Measurements from ENCODE around the gene SLC37A4. TPM values are rescaled to one million over a fixed set of nuclear protein-coding genes. Genes with fewer than 3 reads are reported as not detected.

Gene SLC37A4
- polyA plus RNA-seq, 1 of the 3 experiments (the other 2 are of a cell fraction), result 21.8 TPM

DNA sequence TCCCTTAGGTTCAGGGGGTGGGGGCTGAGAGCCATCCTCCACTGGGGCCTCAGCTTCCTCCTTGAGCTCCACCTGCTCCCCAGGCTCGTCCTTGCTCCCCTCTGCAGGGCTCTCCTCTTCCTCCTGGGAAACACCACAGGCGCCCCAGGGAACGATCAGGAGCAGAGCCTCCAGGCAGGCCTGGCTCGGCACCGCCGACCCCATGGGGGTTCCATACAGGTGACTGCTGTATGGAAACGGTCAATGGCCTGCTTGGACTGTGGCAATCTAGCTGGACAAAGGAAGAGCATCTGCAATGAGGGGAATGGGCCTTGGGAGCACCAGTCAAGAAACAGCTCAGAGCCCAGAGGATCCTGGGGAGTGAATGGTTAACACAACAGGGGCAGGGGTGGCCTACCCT lies 18.4 kb upstream of the SLC37A4 start:
- peaks cover 27 to 78% of the 10 kb centered on the region in 2 experiments for H3K36me3 ChIP-seq (replicated peaks in 1 of 2; ENCODE audit: control insufficient read depth in 1 of 2, insufficient read depth in 2 of 2, low read length in 1 of 2)
- no peak overlapping the region for H2AFZ ChIP-seq (ENCODE audit: low read depth)
- ChIA-PET CTCF (interaction anchor here (0.7 kb wide), 1 partner anchor 11 kb away, joined by 3 read pairs; no protein-coding TSS in a partner anchor), POLR2A (interaction anchor here (1.6 kb wide), 1 partner anchor 18 kb away, joined by 3 read pairs; no protein-coding TSS in a partner anchor)
- H3K4me2 ChIP-seq, result no peak overlapping the region
- TF ChIP-seq RCOR1 (IDR thresholded peaks at IDR 0.05; ENCODE audit: low read length) (no peak), RFX5 (IDR thresholded peaks at IDR 0.05; ENCODE audit: low read length) (no peak), ELF1 (IDR thresholded peaks at IDR 0.05) (no peak), MXI1 (IDR thresholded peaks at IDR 0.05; ENCODE audit: low read depth, low read length) (no peak)
- TF ChIP-seq, protein P1, sequence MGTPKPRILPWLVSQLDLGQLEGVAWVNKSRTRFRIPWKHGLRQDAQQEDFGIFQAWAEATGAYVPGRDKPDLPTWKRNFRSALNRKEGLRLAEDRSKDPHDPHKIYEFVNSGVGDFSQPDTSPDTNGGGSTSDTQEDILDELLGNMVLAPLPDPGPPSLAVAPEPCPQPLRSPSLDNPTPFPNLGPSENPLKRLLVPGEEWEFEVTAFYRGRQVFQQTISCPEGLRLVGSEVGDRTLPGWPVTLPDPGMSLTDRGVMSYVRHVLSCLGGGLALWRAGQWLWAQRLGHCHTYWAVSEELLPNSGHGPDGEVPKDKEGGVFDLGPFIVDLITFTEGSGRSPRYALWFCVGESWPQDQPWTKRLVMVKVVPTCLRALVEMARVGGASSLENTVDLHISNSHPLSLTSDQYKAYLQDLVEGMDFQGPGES (IDR thresholded peaks at IDR 0.05; ENCODE audit: low read depth, low read length), result no peak
- TF ChIP-seq, protein P2, sequence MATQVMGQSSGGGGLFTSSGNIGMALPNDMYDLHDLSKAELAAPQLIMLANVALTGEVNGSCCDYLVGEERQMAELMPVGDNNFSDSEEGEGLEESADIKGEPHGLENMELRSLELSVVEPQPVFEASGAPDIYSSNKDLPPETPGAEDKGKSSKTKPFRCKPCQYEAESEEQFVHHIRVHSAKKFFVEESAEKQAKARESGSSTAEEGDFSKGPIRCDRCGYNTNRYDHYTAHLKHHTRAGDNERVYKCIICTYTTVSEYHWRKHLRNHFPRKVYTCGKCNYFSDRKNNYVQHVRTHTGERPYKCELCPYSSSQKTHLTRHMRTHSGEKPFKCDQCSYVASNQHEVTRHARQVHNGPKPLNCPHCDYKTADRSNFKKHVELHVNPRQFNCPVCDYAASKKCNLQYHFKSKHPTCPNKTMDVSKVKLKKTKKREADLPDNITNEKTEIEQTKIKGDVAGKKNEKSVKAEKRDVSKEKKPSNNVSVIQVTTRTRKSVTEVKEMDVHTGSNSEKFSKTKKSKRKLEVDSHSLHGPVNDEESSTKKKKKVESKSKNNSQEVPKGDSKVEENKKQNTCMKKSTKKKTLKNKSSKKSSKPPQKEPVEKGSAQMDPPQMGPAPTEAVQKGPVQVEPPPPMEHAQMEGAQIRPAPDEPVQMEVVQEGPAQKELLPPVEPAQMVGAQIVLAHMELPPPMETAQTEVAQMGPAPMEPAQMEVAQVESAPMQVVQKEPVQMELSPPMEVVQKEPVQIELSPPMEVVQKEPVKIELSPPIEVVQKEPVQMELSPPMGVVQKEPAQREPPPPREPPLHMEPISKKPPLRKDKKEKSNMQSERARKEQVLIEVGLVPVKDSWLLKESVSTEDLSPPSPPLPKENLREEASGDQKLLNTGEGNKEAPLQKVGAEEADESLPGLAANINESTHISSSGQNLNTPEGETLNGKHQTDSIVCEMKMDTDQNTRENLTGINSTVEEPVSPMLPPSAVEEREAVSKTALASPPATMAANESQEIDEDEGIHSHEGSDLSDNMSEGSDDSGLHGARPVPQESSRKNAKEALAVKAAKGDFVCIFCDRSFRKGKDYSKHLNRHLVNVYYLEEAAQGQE (IDR thresholded peaks at IDR 0.05; ENCODE audit: low read depth, low read length), result no peak
- no CpG with 5 or more reads among the region's 7 CpGs for WGBS (ENCODE audit: low lambda C conversion rate)
- H3K9me3 ChIP-seq, result no peaks in the 10 kb centered on the region
- no peak for DNase-seq
- H3K79me2 ChIP-seq (ENCODE audit: insufficient read depth), result no peaks in the 10 kb centered on the region
- H3K27ac ChIP-seq (ENCODE audit: low read depth in 2 of 2, low read length in 1 of 2), result no peak overlapping the region
- no peaks in the 10 kb centered on the region for H3K27me3 ChIP-seq (ENCODE audit: insufficient read depth)
- no peaks in the 10 kb centered on the region for H3F3A ChIP-seq (replicated peaks; ENCODE audit: insufficient read depth)
- H3K4me3 ChIP-seq (ENCODE audit: low read depth in 2 of 2, low read length in 1 of 2), result no peak overlapping the region
- no peak overlapping the region for H3K9ac ChIP-seq
- no peaks in the 10 kb centered on the region for H3K4me1 ChIP-seq (ENCODE audit: control insufficient read depth in 1 of 2, insufficient read depth in 2 of 2, low read depth in 1 of 2, low read length in 1 of 2)
- no peaks in the 10 kb centered on the region for H4K20me1 ChIP-seq (ENCODE audit: insufficient read depth)
- H3K9me2 ChIP-seq, result no peaks in the 10 kb centered on the region

DNA sequence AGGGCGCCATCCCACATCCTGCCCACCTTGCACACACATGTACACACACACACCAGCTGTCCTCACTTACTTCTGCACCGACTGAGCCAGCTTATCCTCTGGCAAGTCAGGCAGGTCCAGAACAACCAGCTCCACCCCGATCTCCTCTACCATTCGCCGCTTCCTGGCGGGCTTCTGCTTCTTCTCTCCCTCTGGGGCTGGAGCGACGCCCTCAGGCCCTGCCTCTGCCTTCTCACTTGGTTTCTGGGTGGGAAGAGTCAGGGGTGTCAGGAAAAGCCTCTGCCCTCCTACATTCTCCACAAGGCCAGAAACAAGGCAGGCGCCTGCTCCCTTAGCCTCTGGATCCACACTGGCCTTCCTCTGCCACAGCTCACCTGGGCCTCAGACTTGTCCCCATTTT lies 18.0 kb upstream of the SLC37A4 start:
- no peak overlapping the region for H3K4me3 ChIP-seq (ENCODE audit: low read depth in 2 of 2, low read length in 1 of 2)
- H3K9me2 ChIP-seq, result no peaks in the 10 kb centered on the region
- no peaks in the 10 kb centered on the region for H3K79me2 ChIP-seq (ENCODE audit: insufficient read depth)
- TF ChIP-seq, protein P3, sequence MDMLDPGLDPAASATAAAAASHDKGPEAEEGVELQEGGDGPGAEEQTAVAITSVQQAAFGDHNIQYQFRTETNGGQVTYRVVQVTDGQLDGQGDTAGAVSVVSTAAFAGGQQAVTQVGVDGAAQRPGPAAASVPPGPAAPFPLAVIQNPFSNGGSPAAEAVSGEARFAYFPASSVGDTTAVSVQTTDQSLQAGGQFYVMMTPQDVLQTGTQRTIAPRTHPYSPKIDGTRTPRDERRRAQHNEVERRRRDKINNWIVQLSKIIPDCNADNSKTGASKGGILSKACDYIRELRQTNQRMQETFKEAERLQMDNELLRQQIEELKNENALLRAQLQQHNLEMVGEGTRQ (IDR thresholded peaks at IDR 0.05; ENCODE audit: borderline replicate concordance, low read depth, low read length), result no peak
- TF ChIP-seq RCOR1 (IDR thresholded peaks at IDR 0.05; ENCODE audit: low read length), result no peak
- no peak for TF ChIP-seq JUND (IDR thresholded peaks at IDR 0.05)
- no peak for TF ChIP-seq FOXM1 (IDR thresholded peaks at IDR 0.05; ENCODE audit: low read depth)
- TF ChIP-seq, protein P4, sequence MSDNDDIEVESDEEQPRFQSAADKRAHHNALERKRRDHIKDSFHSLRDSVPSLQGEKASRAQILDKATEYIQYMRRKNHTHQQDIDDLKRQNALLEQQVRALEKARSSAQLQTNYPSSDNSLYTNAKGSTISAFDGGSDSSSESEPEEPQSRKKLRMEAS (IDR thresholded peaks at IDR 0.05; ENCODE audit: low read depth), result no peak
- TF ChIP-seq FOSL2 (IDR thresholded peaks at IDR 0.05; ENCODE audit: borderline replicate concordance, low read depth), result no peak
- TF ChIP-seq, protein P5, sequence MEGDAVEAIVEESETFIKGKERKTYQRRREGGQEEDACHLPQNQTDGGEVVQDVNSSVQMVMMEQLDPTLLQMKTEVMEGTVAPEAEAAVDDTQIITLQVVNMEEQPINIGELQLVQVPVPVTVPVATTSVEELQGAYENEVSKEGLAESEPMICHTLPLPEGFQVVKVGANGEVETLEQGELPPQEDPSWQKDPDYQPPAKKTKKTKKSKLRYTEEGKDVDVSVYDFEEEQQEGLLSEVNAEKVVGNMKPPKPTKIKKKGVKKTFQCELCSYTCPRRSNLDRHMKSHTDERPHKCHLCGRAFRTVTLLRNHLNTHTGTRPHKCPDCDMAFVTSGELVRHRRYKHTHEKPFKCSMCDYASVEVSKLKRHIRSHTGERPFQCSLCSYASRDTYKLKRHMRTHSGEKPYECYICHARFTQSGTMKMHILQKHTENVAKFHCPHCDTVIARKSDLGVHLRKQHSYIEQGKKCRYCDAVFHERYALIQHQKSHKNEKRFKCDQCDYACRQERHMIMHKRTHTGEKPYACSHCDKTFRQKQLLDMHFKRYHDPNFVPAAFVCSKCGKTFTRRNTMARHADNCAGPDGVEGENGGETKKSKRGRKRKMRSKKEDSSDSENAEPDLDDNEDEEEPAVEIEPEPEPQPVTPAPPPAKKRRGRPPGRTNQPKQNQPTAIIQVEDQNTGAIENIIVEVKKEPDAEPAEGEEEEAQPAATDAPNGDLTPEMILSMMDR (IDR thresholded peaks at IDR 0.05), result no peak
- TF ChIP-seq, protein P6, sequence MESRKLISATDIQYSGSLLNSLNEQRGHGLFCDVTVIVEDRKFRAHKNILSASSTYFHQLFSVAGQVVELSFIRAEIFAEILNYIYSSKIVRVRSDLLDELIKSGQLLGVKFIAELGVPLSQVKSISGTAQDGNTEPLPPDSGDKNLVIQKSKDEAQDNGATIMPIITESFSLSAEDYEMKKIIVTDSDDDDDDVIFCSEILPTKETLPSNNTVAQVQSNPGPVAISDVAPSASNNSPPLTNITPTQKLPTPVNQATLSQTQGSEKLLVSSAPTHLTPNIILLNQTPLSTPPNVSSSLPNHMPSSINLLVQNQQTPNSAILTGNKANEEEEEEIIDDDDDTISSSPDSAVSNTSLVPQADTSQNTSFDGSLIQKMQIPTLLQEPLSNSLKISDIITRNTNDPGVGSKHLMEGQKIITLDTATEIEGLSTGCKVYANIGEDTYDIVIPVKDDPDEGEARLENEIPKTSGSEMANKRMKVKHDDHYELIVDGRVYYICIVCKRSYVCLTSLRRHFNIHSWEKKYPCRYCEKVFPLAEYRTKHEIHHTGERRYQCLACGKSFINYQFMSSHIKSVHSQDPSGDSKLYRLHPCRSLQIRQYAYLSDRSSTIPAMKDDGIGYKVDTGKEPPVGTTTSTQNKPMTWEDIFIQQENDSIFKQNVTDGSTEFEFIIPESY (IDR thresholded peaks at IDR 0.05; ENCODE audit: borderline replicate concordance, low read depth), result no peak
- no peaks in the 10 kb centered on the region for H4K20me1 ChIP-seq (ENCODE audit: insufficient read depth)
- no peaks in the 10 kb centered on the region for H3K4me1 ChIP-seq (ENCODE audit: control insufficient read depth in 1 of 2, insufficient read depth in 2 of 2, low read depth in 1 of 2, low read length in 1 of 2)
- H3K27me3 ChIP-seq (ENCODE audit: insufficient read depth), result no peaks in the 10 kb centered on the region
- no peaks in the 10 kb centered on the region for H3K9me3 ChIP-seq
- ChIA-PET CTCF (interaction anchor here (0.9 to 1.1 kb wide), 3 partner anchors 8 to 19 kb away, joined by 3 to 4 read pairs (median 4); partner anchors contain the start of genes HYOU1, SLC37A4 and VPS11), POLR2A (interaction anchor here (1.6 kb wide), 1 partner anchor 17 kb away, joined by 3 read pairs; no protein-coding TSS in a partner anchor)
- no peak overlapping the region for H3K9ac ChIP-seq
- H3K27ac ChIP-seq (ENCODE audit: low read depth in 2 of 2, low read length in 1 of 2), result no peak overlapping the region
- H3K4me2 ChIP-seq, result no peak overlapping the region
- H3K36me3 ChIP-seq (replicated peaks in 1 of 2; ENCODE audit: control insufficient read depth in 1 of 2, insufficient read depth in 2 of 2, low read length in 1 of 2), result peaks cover 23 to 73% of the 10 kb centered on the region in 2 experiments
- 93% methylated on average over 9 of the region's 9 CpGs for WGBS (ENCODE audit: low lambda C conversion rate)
- DNase-seq, result no peak
- H3F3A ChIP-seq (replicated peaks; ENCODE audit: insufficient read depth), result no peaks in the 10 kb centered on the region
- no peak overlapping the region for H2AFZ ChIP-seq (ENCODE audit: low read depth)
